HCT116 (cell line): ENCODE measurements around the gene LYPD3. TPM values are rescaled to one million over a fixed set of nuclear protein-coding genes. Genes with fewer than 3 reads are reported as not detected.

ENCODE experiments used
- ATAC-seq: fragments of 200-7000 bp; cut with Tn5 transposase; 2 replicates; pipeline ENCODE4 v1.9.1; 2020; ENCODE audit warnings: mild to moderate bottlenecking, moderate library complexity
- BruUV-seq: library from RNA; stranded (reverse); fragments of 400-500 nt; replicated peaks from 2 replicates; lab custom pipeline; 2021; lab: Mats Ljungman, UMichigan
- CTCF ChIA-PET: fragments of 300-600 bp; sonication (Branson Sonifier 250); formaldehyde crosslinking; loops from one replicate; lab custom pipeline; 2021; ENCODE audit warnings: antibody characterized with exemption; lab: Charles Lee
- POLR2A ChIA-PET: fragments of 300-600, 350-600 bp; sonication (Branson Sonifier 250); formaldehyde crosslinking; loops from one replicate; lab custom pipeline; 2021; ENCODE audit warnings: antibody characterized with exemption; lab: Charles Lee
- RAD21 ChIA-PET, 2 experiments: fragments of 300-600 bp; sonication (Branson Sonifier 250); formaldehyde crosslinking; loops; one replicate each; lab custom pipeline; 2023; ENCODE audit warnings: low total read pairs in 2 of 2; ENCODE audit not compliant: uncharacterized antibody in 2 of 2, unreplicated experiment in 2 of 2, low non-redundant PET in 1 of 2; lab: Charles Lee
- DNase-seq: peaks from one replicate; pipeline ENCODE4 v3.0.0-alpha.2; 2010; ENCODE audit warnings: low read depth, low spot score
- H2AFZ ChIP-seq: fragments of 200-600 bp; shearing (Covaris generic), sonication (generic); 2 replicates; pipeline ENCODE4 v1.6.1; 2017; ENCODE audit warnings: low read depth, mixed run types, mixed read lengths, antibody characterized with exemption, low read length; ENCODE audit not compliant: poor library complexity, severe bottlenecking
- H3K27ac ChIP-seq: 2 replicates; pipeline ENCODE4 v1.5.1; 2012; ENCODE audit warnings: low read depth, low read length
- H3K27me3 ChIP-seq: fragments of 200-600 bp; sonication (generic); 2 replicates; pipeline ENCODE4 v1.6.1; 2016; ENCODE audit warnings: mixed run types, low read length, mixed read lengths; ENCODE audit not compliant: insufficient read depth
- H3K36me3 ChIP-seq, 2 experiments: fragments of 200-500 bp in 1 of 2; fragments of 200-600 bp in 1 of 2; sonication (Bioruptor generic) in 1 of 2; sonication (generic) in 1 of 2; 2 replicates each; pipeline versions ENCODE4 v1.5.1 to v1.6.1; 2014 to 2016; ENCODE audit warnings: low read length in 2 of 2, inconsistent platforms in 1 of 2, mixed read lengths in 1 of 2, mixed run types in 1 of 2; ENCODE audit not compliant: insufficient read depth in 2 of 2, control insufficient read depth in 1 of 2
- H3K4me1 ChIP-seq, 2 experiments: fragments of 200-600 bp in 1 of 2; sonication (generic) in 1 of 2; 2 replicates each; pipeline versions ENCODE4 v1.5.1 to v1.6.1; 2012 to 2017; ENCODE audit warnings: low read length in 2 of 2, inconsistent platforms in 1 of 2, mild to moderate bottlenecking in 1 of 2, mixed read lengths in 1 of 2, mixed run types in 1 of 2, moderate library complexity in 1 of 2; ENCODE audit not compliant: insufficient read depth in 2 of 2, control insufficient read depth in 1 of 2
- H3K4me2 ChIP-seq: fragments of 200-600 bp; sonication (generic); 2 replicates; pipeline ENCODE4 v1.6.1; 2017; ENCODE audit warnings: mixed run types, low read length, mixed read lengths
- H3K4me3 ChIP-seq, 2 experiments: fragments of 200-600 bp in 1 of 2; sonication (generic) in 1 of 2; replicated peaks in 1 of 2; 2 replicates each; pipeline ENCODE4 v1.5.1; 2011 to 2016; ENCODE audit warnings: low read length in 2 of 2, control low read depth in 1 of 2, low read depth in 1 of 2, mild to moderate bottlenecking in 1 of 2, mixed read lengths in 1 of 2, mixed run types in 1 of 2
- H3K79me2 ChIP-seq: fragments of 200-600 bp; sonication (generic); 2 replicates; pipeline ENCODE4 v1.6.1; 2017; ENCODE audit warnings: mild to moderate bottlenecking, mixed run types, low read length, moderate library complexity, mixed read lengths; ENCODE audit not compliant: insufficient read depth
- H3K9ac ChIP-seq: fragments of 200-600 bp; sonication (generic); 2 replicates; pipeline ENCODE4 v1.6.1; 2016; ENCODE audit warnings: low read length, mixed read lengths
- H3K9me2 ChIP-seq: fragments of 200-600 bp; sonication (generic), shearing (Covaris generic); 2 replicates; pipeline ENCODE4 v1.6.1; 2017; ENCODE audit warnings: mixed run types, mild to moderate bottlenecking, moderate library complexity; ENCODE audit not compliant: insufficient read depth
- H3K9me3 ChIP-seq, 2 experiments: fragments of 200-500 bp in 1 of 2; fragments of 200-600 bp in 1 of 2; sonication (Bioruptor generic) in 1 of 2; sonication (generic) in 1 of 2; 2 replicates each; pipeline ENCODE4 v1.6.1; 2014 to 2017; ENCODE audit warnings: low read length in 2 of 2, mixed read lengths in 2 of 2, inconsistent platforms in 1 of 2, low read depth in 1 of 2, mild to moderate bottlenecking in 1 of 2, mixed run types in 1 of 2, moderate library complexity in 1 of 2; ENCODE audit not compliant: control insufficient read depth in 1 of 2, insufficient read depth in 1 of 2
- H4K20me1 ChIP-seq: fragments of 200-600 bp; sonication (generic), shearing (Covaris generic); 2 replicates; pipeline ENCODE4 v1.6.1; 2017; ENCODE audit warnings: mixed run types, mild to moderate bottlenecking, moderate library complexity; ENCODE audit not compliant: insufficient read depth
- CBX3 ChIP-seq: IDR thresholded peaks from 2 replicates; pipeline ENCODE4 v1.6.1; 2012; ENCODE audit warnings: low read depth
- CTCF ChIP-seq, 3 experiments: fragments of 200-600 bp in 1 of 3; sonication (generic) in 1 of 3; IDR thresholded peaks in 2 of 3; conservative IDR thresholded peaks in 1 of 3; 2 replicates each; pipeline ENCODE4 v1.5.1; 2012 to 2017; ENCODE audit warnings: low read depth in 2 of 3, low read length in 2 of 3, antibody characterized with exemption in 1 of 3, borderline replicate concordance in 1 of 3, control low read depth in 1 of 3, mild to moderate bottlenecking in 1 of 3, mixed read lengths in 1 of 3, mixed run types in 1 of 3, moderate library complexity in 1 of 3; ENCODE audit not compliant: insufficient read depth in 1 of 3
- EZH2 ChIP-seq: fragments of 200-600 bp; sonication (generic); IDR thresholded peaks from 2 replicates; pipeline ENCODE4 v1.6.1; 2017; ENCODE audit warnings: antibody characterized with exemption, mixed run types
- FOSL1 ChIP-seq: IDR thresholded peaks from 2 replicates; pipeline ENCODE4 v1.6.1; 2012; ENCODE audit warnings: low read depth
- POLR2A ChIP-seq: IDR thresholded peaks from 2 replicates; pipeline ENCODE4 v1.7.0; 2011; ENCODE audit warnings: borderline replicate concordance; ENCODE audit not compliant: insufficient read depth, insufficient read length; ENCODE audit errors: extremely low read depth
- POLR2AphosphoS5 ChIP-seq: IDR thresholded peaks from 2 replicates; pipeline ENCODE4 v1.6.1; 2011; ENCODE audit warnings: mild to moderate bottlenecking, low read depth, low read length, moderate library complexity
- RAD21 ChIP-seq: IDR thresholded peaks from 2 replicates; pipeline ENCODE4 v1.6.1; 2012; ENCODE audit warnings: low read depth, mild to moderate bottlenecking
- TCF7L2 ChIP-seq: IDR thresholded peaks from 2 replicates; pipeline ENCODE4 v1.7.0; 2011; ENCODE audit warnings: borderline replicate concordance, inconsistent platforms; ENCODE audit not compliant: insufficient read depth, insufficient read length; ENCODE audit errors: extremely low read depth
- YY1 ChIP-seq: IDR thresholded peaks from 2 replicates; pipeline ENCODE4 v1.6.1; 2011; ENCODE audit warnings: low read length, low read depth, moderate library complexity, mild to moderate bottlenecking; ENCODE audit not compliant: insufficient replicate concordance; ENCODE audit errors: extremely low read depth
- ZFX ChIP-seq: fragments of 450-650 bp; IDR thresholded peaks from 2 replicates; pipeline ENCODE4 v1.6.1; 2017
- intact Hi-C: fragments of 100-400 bp; cut with micrococcal nuclease; formaldehyde crosslinking; loops from 2 replicates; pipeline ENCODE4 v1.10.0; 2022
- total RNA-seq: library from RNA; stranded (reverse); gene quantifications from one replicate; pipeline ENCODE4 v1.2.1, GENCODE V29; 2021; ENCODE audit not compliant: unreplicated experiment

Gene LYPD3
- total RNA-seq, 1 experiment from 2014 or later = 3.6 TPM

GRCh38 chr19:43452582-43452981 lies 12.8 kb downstream of the LYPD3 start:
- no peak overlapping the region for H2AFZ ChIP-seq
- no peak overlapping the region for H3K4me3 ChIP-seq
- no peaks in the 10 kb centered on the region for H3K36me3 ChIP-seq
- intact Hi-C loops = no loop called here
- BruUV-seq = no TSS peak
- H3K9me2 ChIP-seq = no peaks in the 10 kb centered on the region
- H3K4me1 ChIP-seq = no peaks in the 10 kb centered on the region
- CTCF ChIA-PET = no interaction called here
- TF ChIP-seq CBX3 (0 out of 2 replicates have a peak, but pooled peaks have one; percentile 13), POLR2A (no peak)
- H3K27ac ChIP-seq = no peak overlapping the region
- POLR2A ChIA-PET = no interaction called here
- H3K9me3 ChIP-seq = peaks cover 0 to 6% of the 10 kb centered on the region in 2 experiments; a peak in 1 of 4 replicates
- H3K27me3 ChIP-seq = no peaks in the 10 kb centered on the region
- no peak overlapping the region for H3K9ac ChIP-seq
- H3K4me2 ChIP-seq = no peak overlapping the region
- H3K79me2 ChIP-seq = no peaks in the 10 kb centered on the region
- DNase-seq (no peak), ATAC-seq (no peak)
- no peaks in the 10 kb centered on the region for H4K20me1 ChIP-seq
- RAD21 ChIA-PET = no interaction called here

- intact Hi-C loops = no loop called here
- Histone ChIP-seq H3K27me3 (no peaks in the 10 kb centered on the region), H3K27ac (no peak overlapping the region), H4K20me1 (no peaks in the 10 kb centered on the region), H3K9me3 (peaks cover 0 to 6% of the 10 kb centered on the region in 2 experiments; a peak in 1 of 4 replicates), H3K9me2 (no peaks in the 10 kb centered on the region), H3K4me1 (peaks cover 0 to 3% of the 10 kb centered on the region in 2 experiments; a peak in 1 of 4 replicates), H3K4me2 (no peak overlapping the region), H3K9ac (no peak overlapping the region), H3K4me3 (no peak overlapping the region), H2AFZ (no peak overlapping the region), H3K36me3 (no peaks in the 10 kb centered on the region), H3K79me2 (no peaks in the 10 kb centered on the region)
- no peak for DNase-seq
- no TSS peak for BruUV-seq
- TF ChIP-seq CTCF (IDR thresholded peaks at IDR 0.05 in 2 of 3, conservative IDR thresholded peaks at IDR 0.05 in 1 of 3; ENCODE audit: borderline replicate concordance in 1 of 3, insufficient read depth in 1 of 3, low read depth in 2 of 3, low read length in 2 of 3) (no peak), CBX3 (no peak), TCF7L2 (no peak), YY1 (no peak), FOSL1 (no peak), RAD21 (no peak), EZH2 (no peak), POLR2AphosphoS5 (no peak), ZFX (no peak)
- ChIA-PET CTCF (no interaction called here), RAD21 (no interaction called here), POLR2A (interaction anchor here (0.7 kb wide), 2 partner anchors 13 to 223 kb away, joined by 3 to 5 read pairs; no protein-coding TSS in a partner anchor)
- ATAC-seq = no peak
These were observed 14.8 kb downstream of the LYPD3 start for GRCh38 chr19:43450545-43450997.
